Kidney tubule cell (primary cell): ENCODE data around the gene RAB3D.

Source experiments
- DNase-seq: peaks from one replicate; pipeline ENCODE4 v3.0.0-alpha.2; 2018; ENCODE audit warnings: low spot score

The RAB3D gene

GRCh38 chr19:11295180-11295579 is 44.3 kb downstream of the RAB3D start:
- DNase-seq, result no peak

- DNase-seq, result peak; percentile 93
Observed at GRCh38 chr19:11293433-11294389, 45.7 kb downstream of the RAB3D start.

- DNase-seq, result no peak
Observed at GRCh38 chr19:11291991-11292390, 47.5 kb downstream of the RAB3D start.

- no peak for DNase-seq
Observed at GRCh38 chr19:11291415-11291814, 48.0 kb downstream of the RAB3D start.

- DNase-seq, result no peak
Observed at GRCh38 chr19:11290256-11290655, 49.2 kb downstream of the RAB3D start.

- DNase-seq, result no peak
Observed at GRCh38 chr19:11288349-11288748, 51.1 kb downstream of the RAB3D start.

- DNase-seq, result no peak
Observed at GRCh38 chr19:11286312-11286974, 53.0 kb downstream of the RAB3D start.

GRCh38 chr19:11284515-11284914 is 54.9 kb downstream of the RAB3D start:
- DNase-seq, result no peak

GRCh38 chr19:11281356-11282049 is 58.0 kb downstream of the RAB3D start:
- DNase-seq, result no peak

GRCh38 chr19:11279505-11280236 is 59.8 kb downstream of the RAB3D start:
- peak; percentile 23 for DNase-seq

GRCh38 chr19:11278670-11279069 is 60.8 kb downstream of the RAB3D start:
- DNase-seq, result no peak

- no peak for DNase-seq
Observed at GRCh38 chr19:11274533-11275086, 64.8 kb downstream of the RAB3D start.

GRCh38 chr19:11273989-11274388 is 65.5 kb downstream of the RAB3D start:
- no peak for DNase-seq

GRCh38 chr19:11273296-11273695 is 66.2 kb downstream of the RAB3D start:
- peak; percentile 56 for DNase-seq
